K562 (cell line): ENCODE data around the gene RPTOR. TPM values are rescaled to one million over a fixed set of nuclear protein-coding genes. Genes with fewer than 3 reads are reported as not detected.

Experiments used
- ATAC-seq: fragments of 200-7000 bp; cut with Tn5 transposase; 3 replicates; pipeline ENCODE4 v1.9.1; 2020; ENCODE audit warnings: moderate library complexity
- BruUV-seq: library from RNA; stranded (reverse); fragments of 400-500 nt; replicated peaks from 2 replicates; lab custom pipeline; 2021; lab: Mats Ljungman, UMichigan
- CTCF ChIA-PET: fragments of 300-600 bp; formaldehyde crosslinking; extraction: SDS; loops from one replicate; lab custom pipeline; 2021; ENCODE audit warnings: low intra/inter-chr PET ratio; lab: Yijun Ruan, JAX
- POLR2A ChIA-PET: fragments of 300-600, 350-650 bp; sonication (Branson Sonifier 250); formaldehyde crosslinking; extraction: SDS; loops from one replicate; lab custom pipeline; 2021; ENCODE audit warnings: antibody characterized with exemption, inconsistent platforms; lab: Yijun Ruan, JAX
- DNase-seq, 4 experiments: peaks; one replicate each; pipeline versions ENCODE4 v3.0.0 to v3.0.0-alpha.2; 2011 to 2018; ENCODE audit warnings: low spot score in 3 of 4, mixed read lengths in 3 of 4; ENCODE audit errors: extremely low read depth in 1 of 4
- FAIRE-seq: peaks from 2 replicates; lab custom pipeline; 2011; peaks lifted over from hg19 to GRCh38; lab: Jason Lieb, UNC
- H2AFZ ChIP-seq: 2 replicates; pipeline ENCODE4 v1.6.0; 2011; ENCODE audit warnings: low read depth, low read length, control low read depth, inconsistent platforms
- H3K27ac ChIP-seq: fragments of 200-600 bp; 3 replicates; pipeline ENCODE4 v1.8.0; 2011; ENCODE audit warnings: low read depth, mild to moderate bottlenecking, control low read depth, inconsistent platforms, low read length, moderate library complexity, mixed read lengths; ENCODE audit errors: extremely low read depth
- H3K27me3 ChIP-seq, 2 experiments: fragments of 300-600 bp in 1 of 2; 2 replicates in 1 of 2; 3 replicates in 1 of 2; pipeline versions ENCODE4 v1.6.0 to v1.8.0; 2011; ENCODE audit warnings: inconsistent platforms in 2 of 2, low read length in 2 of 2, mild to moderate bottlenecking in 1 of 2, mixed read lengths in 1 of 2, moderate library complexity in 1 of 2; ENCODE audit not compliant: control insufficient read depth in 2 of 2, insufficient read depth in 2 of 2
- H3K36me3 ChIP-seq: fragments of 300-600 bp; 3 replicates; pipeline ENCODE4 v1.8.0; 2011; ENCODE audit warnings: mild to moderate bottlenecking, low read length, inconsistent platforms; ENCODE audit not compliant: control insufficient read depth, insufficient read depth
- H3K4me1 ChIP-seq, 2 experiments: fragments of 200-600 bp in 1 of 2; replicated peaks in 1 of 2; 2 replicates in 1 of 2; 3 replicates in 1 of 2; pipeline versions ENCODE4 v1.5.1 to v1.8.0; 2011; ENCODE audit warnings: inconsistent platforms in 2 of 2, low read length in 2 of 2, mild to moderate bottlenecking in 1 of 2, mixed read lengths in 1 of 2, moderate library complexity in 1 of 2; ENCODE audit not compliant: control insufficient read depth in 2 of 2, insufficient read depth in 2 of 2
- H3K4me2 ChIP-seq: 2 replicates; pipeline ENCODE4 v1.6.1; 2011; ENCODE audit warnings: low read length, control low read depth, inconsistent platforms, mixed read lengths; ENCODE audit not compliant: insufficient read depth
- H3K4me3 ChIP-seq: fragments of 200-600 bp; sonication (generic), shearing (Covaris generic); 2 replicates; pipeline ENCODE4 v1.5.1; 2016; ENCODE audit warnings: control low read depth, inconsistent platforms
- H3K79me2 ChIP-seq: fragments of 200-600 bp; 3 replicates; pipeline ENCODE4 v1.8.0; 2011; ENCODE audit warnings: low read length, inconsistent platforms; ENCODE audit not compliant: control insufficient read depth, insufficient read depth
- H3K9ac ChIP-seq, 2 experiments: 2 replicates each; pipeline versions ENCODE4 v1.6.0 to v1.6.1; 2011; ENCODE audit warnings: low read depth in 2 of 2, low read length in 2 of 2, control low read depth in 1 of 2, inconsistent platforms in 1 of 2, mild to moderate bottlenecking in 1 of 2, mixed read lengths in 1 of 2; ENCODE audit not compliant: insufficient read depth in 1 of 2
- H3K9me1 ChIP-seq: one replicate; pipeline ENCODE4 v1.6.0; 2011; ENCODE audit warnings: inconsistent platforms, mild to moderate bottlenecking, low read length, moderate library complexity; ENCODE audit not compliant: control insufficient read depth, insufficient read depth
- H3K9me3 ChIP-seq: replicated peaks from 2 replicates; pipeline ENCODE4 v1.5.1; 2011; ENCODE audit warnings: low read depth, low read length, inconsistent platforms; ENCODE audit not compliant: control insufficient read depth, insufficient read depth
- H4K20me1 ChIP-seq: replicated peaks from 2 replicates; pipeline ENCODE4 v1.6.1; 2011; ENCODE audit warnings: low read length, inconsistent platforms, mixed read lengths; ENCODE audit not compliant: control insufficient read depth, insufficient read depth
- CBX3 ChIP-seq, 2 experiments: IDR thresholded peaks; 1 replicate in 1 of 2; 2 replicates in 1 of 2; pipeline ENCODE4 v1.6.1; 2012; ENCODE audit warnings: inconsistent platforms in 2 of 2, low read length in 2 of 2, borderline replicate concordance in 1 of 2, control low read depth in 1 of 2
- CBX5 ChIP-seq: IDR thresholded peaks from 2 replicates; pipeline ENCODE4 v1.6.1; 2014; ENCODE audit warnings: low read depth, borderline replicate concordance
- CGGBP1 ChIP-seq: fragments of 250-450 bp; sonication (Bioruptor Pico); IDR thresholded peaks from 2 replicates; pipeline ENCODE4 v1.9.0; 2021; ENCODE audit warnings: mild to moderate bottlenecking
- DACH1 ChIP-seq: fragments of 450-650 bp; IDR thresholded peaks from 2 replicates; pipeline ENCODE4 v1.6.1; 2018; ENCODE audit not compliant: partially characterized antibody
- ELF2 ChIP-seq: fragments of 250-450 bp; sonication (Bioruptor Pico); IDR thresholded peaks from 2 replicates; pipeline ENCODE4 v1.5.0; 2021; ENCODE audit warnings: mild to moderate bottlenecking
- GATAD2B ChIP-seq: fragments of 450-650 bp; IDR thresholded peaks from 2 replicates; pipeline ENCODE4 v1.6.1; 2017; ENCODE audit warnings: mild to moderate bottlenecking, borderline replicate concordance
- GTF2E2 ChIP-seq: fragments of 200-800 bp; sonication (Bioruptor generic); IDR thresholded peaks from 2 replicates; pipeline ENCODE4 v1.6.1; 2016; ENCODE audit warnings: missing genetic modification characterization, missing compliant biosample characterization
- HMGN3 ChIP-seq: IDR thresholded peaks from 2 replicates; pipeline ENCODE4 v1.6.1; 2011; ENCODE audit warnings: borderline replicate concordance, low read depth, mild to moderate bottlenecking, mixed read lengths, low read length; ENCODE audit not compliant: insufficient read length; ENCODE audit errors: extremely low read depth
- JUND ChIP-seq, 2 experiments: IDR thresholded peaks; 2 replicates in 1 of 2; 3 replicates in 1 of 2; pipeline ENCODE4 v1.6.1; 2011; ENCODE audit warnings: borderline replicate concordance in 2 of 2, low read depth in 2 of 2, low read length in 2 of 2, improper control_type of control experiment in 1 of 2, missing biosample characterization in 1 of 2, missing genetic modification characterization in 1 of 2, missing genetic modification reagents in 1 of 2
- NFIC ChIP-seq: fragments of 450-650 bp; IDR thresholded peaks from 2 replicates; pipeline ENCODE4 v1.6.1; 2017; ENCODE audit warnings: mild to moderate bottlenecking, inconsistent platforms
- RCOR1 ChIP-seq, 2 experiments: IDR thresholded peaks; 2 replicates each; pipeline ENCODE4 v1.6.1; 2012; ENCODE audit warnings: low read depth in 2 of 2, low read length in 2 of 2, borderline replicate concordance in 1 of 2, improper control_type of control experiment in 1 of 2
- TCF7L2 ChIP-seq: fragments of 150-350 bp; IDR thresholded peaks from 2 replicates; pipeline ENCODE4 v1.6.1; 2016; ENCODE audit warnings: low read depth, mild to moderate bottlenecking, low read length, moderate library complexity
- YY1 ChIP-seq, 3 experiments: IDR thresholded peaks; 2 replicates each; pipeline ENCODE4 v1.6.1; 2011; ENCODE audit warnings: low read length in 2 of 3, mild to moderate bottlenecking in 2 of 3, moderate library complexity in 2 of 3, borderline replicate concordance in 1 of 3, control low read depth in 1 of 3, low read depth in 1 of 3; ENCODE audit not compliant: insufficient read depth in 3 of 3, insufficient replicate concordance in 2 of 3, control insufficient read depth in 1 of 3, insufficient read length in 1 of 3; ENCODE audit errors: extremely low read depth in 1 of 3
- ZBTB7A ChIP-seq: IDR thresholded peaks from 2 replicates; pipeline ENCODE4 v1.6.1; 2011; ENCODE audit warnings: low read depth, mild to moderate bottlenecking, low read length, moderate library complexity, borderline replicate concordance; ENCODE audit not compliant: control insufficient read depth
- ZBTB9 ChIP-seq: fragments of 450-650 bp; formaldehyde crosslinking; IDR thresholded peaks from 2 replicates; pipeline ENCODE4 v1.4.0; 2020; ENCODE audit warnings: mild to moderate bottlenecking, moderate library complexity
- WGBS: fragments of 100-300 bp; shearing (Covaris generic); methylation state at CpG from one replicate; pipeline ENCODE4 v1.1.6; 2016; ENCODE audit warnings: low coverage, mixed read lengths; ENCODE audit not compliant: insufficient coverage; ENCODE audit errors: missing lambda C conversion rate; 5-methylcytosine and 5-hydroxymethylcytosine counted together
- in situ Hi-C: fragments of 300-500 bp; cut with MboI; formaldehyde crosslinking; loops from 4 replicates; pipeline ENCODE4 v1.15.0; 2018; ENCODE audit warnings: inconsistent platforms, mixed read lengths
- intact Hi-C: fragments of 100-400 bp; cut with micrococcal nuclease; formaldehyde crosslinking; loops from 2 replicates; pipeline ENCODE4 v1.14.2; 2022
- polyA plus RNA-seq, 8 experiments: library from polyadenylated mRNA; depleted of rRNA in 4 of 8; stranded (reverse) in 5 of 8; unstranded in 3 of 8; fragments of >200 nt; fragmentation: Nextera tagmentation in 2 of 8; fragmentation: Illumina TruSeq in 1 of 8; extraction: Ambion mirVana in 2 of 8; extraction: Trizol in 1 of 8; gene quantifications; 2 replicates each; pipeline versions ENCODE4 v1.2.1 to v1.2.3, GENCODE V29; 2011 to 2014; ENCODE audit warnings: inconsistent platforms in 1 of 8, missing spikeins in 1 of 8
- total RNA-seq, 7 experiments: library from RNA; depleted of rRNA in 6 of 7; stranded (reverse); fragments of >200 nt in 6 of 7; fragmentation: Illumina TruSeq in 2 of 7; extraction: Trizol in 2 of 7; gene quantifications; 2 replicates each; pipeline versions ENCODE4 v1.2.1 to v1.2.3, GENCODE V29; 2011 to 2021; ENCODE audit warnings: low replicate concordance in 1 of 7

The RPTOR gene
- total and polyA plus RNA-seq, 9 of the 15 experiments (the other 6 are each of a cell fraction or from before 2014, with no cell fraction given), result 0.24 to 54.1 (median 10.2) TPM

GRCh38 chr17:80891397-80892018 is 346.9 kb downstream of the RPTOR start (continued):
- TF ChIP-seq ELF2 (CRISPR knock-in tag), result peak; percentile 55; the same call in 1 of the 2 replicates
- peak; percentile 48; the same call in 1 of the 2 replicates for TF ChIP-seq ZBTB7A
- 0 out of 2 replicates have a peak, but pooled peaks have one; percentile 24 for TF ChIP-seq GTF2E2 (tag)
- no peak for TF ChIP-seq CBX5
- peak; percentile 81 for TF ChIP-seq JUND (IDR thresholded peaks at IDR 0.05; ENCODE audit: borderline replicate concordance, low read depth, low read length)
- TF ChIP-seq JUND (tag; IDR thresholded peaks at IDR 0.05; ENCODE audit: borderline replicate concordance, low read depth, low read length), result no peak; the same call in 2 of the 3 replicates
- peak in 1 of 3 experiments; percentile 16 for TF ChIP-seq YY1 (IDR thresholded peaks at IDR 0.05; ENCODE audit: borderline replicate concordance in 1 of 3, control insufficient read depth in 1 of 3, extremely low read depth in 1 of 3, insufficient read depth in 3 of 3, insufficient read length in 1 of 3, insufficient replicate concordance in 2 of 3, low read depth in 1 of 3, low read length in 2 of 3)

GRCh38 chr17:80892019-80892855 is 347.6 kb downstream of the RPTOR start:
- peaks cover 27 to 35% of the 10 kb centered on the region in 2 experiments for H3K4me1 ChIP-seq
- peak overlapping the region; percentile 55 to 82; a peak in 3 of 4 replicates for H3K9ac ChIP-seq
- in situ Hi-C loops (no loop called here), intact Hi-C loops (no loop called here)
- H3K4me3 ChIP-seq, result no peak overlapping the region
- H2AFZ ChIP-seq, result peak overlapping the region; percentile 16
- no peaks in the 10 kb centered on the region for H3K79me2 ChIP-seq
- H3K36me3 ChIP-seq, result peaks cover 45% of the 10 kb centered on the region; the same call in 1 of the 3 replicates
- WGBS, result 32% methylated on average over 35 of the region's 35 CpGs
- peak overlapping the region; percentile 59 for H3K4me2 ChIP-seq
- H3K9me3 ChIP-seq, result no peaks in the 10 kb centered on the region
- ATAC-seq (peak; percentile 95), FAIRE-seq (peak; percentile 99), DNase-seq (peak; percentile 87 to 93 (median 89))
- BruUV-seq, result no TSS peak
- H4K20me1 ChIP-seq, result no peaks in the 10 kb centered on the region
- H3K27me3 ChIP-seq, result no peaks in the 10 kb centered on the region
- H3K27ac ChIP-seq, result peak overlapping the region; percentile 81
- no peaks in the 10 kb centered on the region for H3K9me1 ChIP-seq
- ChIA-PET CTCF (no interaction called here), POLR2A (interaction anchor here (0.7 to 1.0 kb wide), 4 partner anchors 9 to 163 kb away, joined by 3 to 6 read pairs (median 4); no protein-coding TSS in a partner anchor)
- TF ChIP-seq GATAD2B (no peak), HMGN3 (peak; percentile 49), CBX3 (IDR thresholded peaks at IDR 0.05; ENCODE audit: borderline replicate concordance in 1 of 2, low read length in 2 of 2) (peak in 1 of 2 experiments; percentile 42; a peak in 1 of 3 replicates), CGGBP1 (CRISPR knock-in tag) (no peak), DACH1 (peak; percentile 27), RCOR1 (IDR thresholded peaks at IDR 0.05; ENCODE audit: borderline replicate concordance in 1 of 2, low read depth in 2 of 2, low read length in 2 of 2) (peak in 1 of 2 experiments; percentile 42; a peak in 1 of 4 replicates), TCF7L2 (no peak), NFIC (peak; percentile 44; the same call in 1 of the 2 replicates), ZBTB9 (CRISPR knock-in tag) (0 out of 2 replicates have a peak, but pooled peaks have one; percentile 73)
